GM12874 (cell line): ENCODE measurements around the gene CTNNBIP1.

Experiments
- TF ChIP-seq, protein P1 (sequence below): IDR thresholded peaks from 2 replicates; pipeline ENCODE4 v1.5.1; 2011; ENCODE audit warnings: low read depth, mild to moderate bottlenecking, control low read depth, low read length, moderate library complexity; ENCODE audit not compliant: insufficient read depth

CTNNBIP1 gene

DNA sequence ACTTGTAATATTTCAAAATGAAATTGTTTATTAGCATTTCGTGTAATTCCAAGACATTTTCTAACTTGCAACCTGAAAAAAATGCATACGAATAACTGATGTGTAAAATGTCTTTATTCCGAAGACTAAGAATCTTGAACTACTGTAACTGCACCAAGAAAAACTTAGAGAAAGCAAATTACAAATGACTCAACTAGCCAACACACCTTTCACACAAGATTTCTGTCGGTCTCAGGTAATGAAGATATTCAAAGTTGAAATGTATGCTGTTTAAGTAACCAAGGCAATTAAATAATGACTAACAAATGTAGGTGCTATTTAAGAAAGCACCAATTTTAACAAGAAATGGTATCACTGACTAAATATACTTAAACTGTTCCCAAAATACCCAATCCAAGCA is 88.4 kb downstream of the CTNNBIP1 start:
- TF ChIP-seq, protein P1, sequence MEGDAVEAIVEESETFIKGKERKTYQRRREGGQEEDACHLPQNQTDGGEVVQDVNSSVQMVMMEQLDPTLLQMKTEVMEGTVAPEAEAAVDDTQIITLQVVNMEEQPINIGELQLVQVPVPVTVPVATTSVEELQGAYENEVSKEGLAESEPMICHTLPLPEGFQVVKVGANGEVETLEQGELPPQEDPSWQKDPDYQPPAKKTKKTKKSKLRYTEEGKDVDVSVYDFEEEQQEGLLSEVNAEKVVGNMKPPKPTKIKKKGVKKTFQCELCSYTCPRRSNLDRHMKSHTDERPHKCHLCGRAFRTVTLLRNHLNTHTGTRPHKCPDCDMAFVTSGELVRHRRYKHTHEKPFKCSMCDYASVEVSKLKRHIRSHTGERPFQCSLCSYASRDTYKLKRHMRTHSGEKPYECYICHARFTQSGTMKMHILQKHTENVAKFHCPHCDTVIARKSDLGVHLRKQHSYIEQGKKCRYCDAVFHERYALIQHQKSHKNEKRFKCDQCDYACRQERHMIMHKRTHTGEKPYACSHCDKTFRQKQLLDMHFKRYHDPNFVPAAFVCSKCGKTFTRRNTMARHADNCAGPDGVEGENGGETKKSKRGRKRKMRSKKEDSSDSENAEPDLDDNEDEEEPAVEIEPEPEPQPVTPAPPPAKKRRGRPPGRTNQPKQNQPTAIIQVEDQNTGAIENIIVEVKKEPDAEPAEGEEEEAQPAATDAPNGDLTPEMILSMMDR = no peak

DNA sequence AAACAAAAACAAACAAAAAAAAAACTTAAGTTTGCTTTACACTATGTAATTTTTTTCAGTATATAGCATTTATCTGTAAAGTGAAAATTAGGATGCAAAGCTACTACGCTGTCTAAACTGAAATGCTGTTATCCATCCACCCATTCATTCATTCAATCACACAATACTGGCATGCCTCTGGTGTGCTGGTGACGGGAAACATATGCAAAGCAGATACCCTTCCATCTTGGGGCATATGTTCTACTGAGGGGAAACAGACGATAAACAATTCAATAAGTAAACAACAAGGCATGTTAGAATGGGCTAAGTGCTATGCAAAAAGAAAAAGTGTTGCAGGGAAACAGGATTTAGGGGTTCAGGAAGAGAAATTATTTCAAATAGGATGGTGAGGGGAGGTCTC is 89.5 kb downstream of the CTNNBIP1 start:
- TF ChIP-seq, protein P1 = no peak

DNA sequence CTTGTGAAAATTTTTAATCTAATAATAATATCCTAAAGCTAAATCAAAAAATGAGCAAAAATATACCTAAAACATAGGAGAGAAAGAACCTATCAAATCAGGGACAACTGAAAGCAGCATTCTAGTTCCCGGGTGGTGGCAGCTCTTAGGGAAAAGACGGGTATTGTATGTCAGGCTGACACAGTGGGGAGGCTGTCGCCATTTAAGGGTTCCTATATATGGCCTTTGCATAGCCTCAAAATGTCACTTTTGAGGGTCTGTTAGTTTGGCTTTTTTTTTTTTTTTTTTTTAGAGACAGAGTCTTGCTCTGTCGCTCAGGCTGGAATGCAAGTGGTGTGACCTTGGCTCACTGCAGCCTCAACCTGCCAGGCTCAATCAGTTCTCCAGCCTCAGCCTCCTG is 92.3 kb downstream of the CTNNBIP1 start:
- TF ChIP-seq, protein P1 = no peak

DNA sequence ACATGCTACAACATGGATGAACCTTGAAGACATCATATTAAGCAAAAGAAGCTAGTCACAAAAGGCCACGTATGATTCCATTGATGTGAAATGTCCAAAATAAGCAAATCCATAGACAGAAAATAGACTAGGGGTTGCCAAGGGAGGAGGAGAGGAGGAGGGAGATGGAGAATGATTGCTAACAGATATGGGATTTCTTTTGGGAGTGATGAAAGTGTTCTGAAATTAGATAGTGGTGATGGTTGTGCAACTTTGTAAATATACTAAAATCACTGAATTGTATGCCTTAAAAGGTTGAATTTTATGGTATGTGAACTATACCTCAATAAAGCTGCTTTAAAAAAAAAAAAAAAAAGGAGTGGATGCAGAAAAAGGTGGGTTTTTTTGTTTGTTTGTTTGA is 93.9 kb downstream of the CTNNBIP1 start:
- TF ChIP-seq, protein P1 = no peak

DNA sequence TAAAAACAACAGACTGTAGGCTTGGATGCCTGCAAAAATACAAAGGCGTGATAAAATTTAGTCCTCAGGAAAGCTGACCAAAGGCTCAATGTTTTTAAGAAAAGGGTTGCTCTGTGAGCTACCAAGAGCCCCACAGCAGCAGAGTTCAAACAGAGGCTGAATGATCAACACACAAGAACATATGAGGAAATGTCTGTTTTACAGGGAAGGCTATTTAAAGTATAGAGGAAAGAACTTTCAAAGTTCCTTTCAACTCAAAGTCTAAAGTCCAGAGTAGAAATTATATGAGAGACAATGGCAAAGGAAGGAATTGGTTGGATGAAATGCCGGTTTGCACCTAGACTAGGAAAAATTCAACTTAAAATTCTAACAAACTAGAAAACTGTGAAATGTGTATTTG is 94.9 kb downstream of the CTNNBIP1 start:
- TF ChIP-seq, protein P1 = no peak

DNA sequence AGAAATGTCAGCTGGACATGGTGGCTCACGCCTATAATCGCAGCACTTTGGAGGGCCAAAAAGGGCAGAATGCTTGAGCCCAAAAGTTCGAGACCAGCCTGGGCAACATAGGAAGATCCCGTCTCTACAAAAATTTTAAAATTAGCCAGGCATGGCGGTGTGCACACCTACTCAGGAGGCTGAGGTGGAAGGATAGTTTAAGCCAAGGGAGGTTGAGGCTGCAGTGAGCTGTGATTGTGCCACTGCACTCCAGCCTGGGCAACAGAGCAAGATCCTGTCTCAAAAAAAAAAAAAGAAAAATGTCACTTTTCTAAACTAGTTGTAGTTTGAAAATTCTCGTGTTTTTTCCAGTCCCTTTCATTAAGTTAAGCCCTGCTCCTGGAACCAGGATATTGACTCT is 95.5 kb downstream of the CTNNBIP1 start:
- TF ChIP-seq, protein P1 = no peak

DNA sequence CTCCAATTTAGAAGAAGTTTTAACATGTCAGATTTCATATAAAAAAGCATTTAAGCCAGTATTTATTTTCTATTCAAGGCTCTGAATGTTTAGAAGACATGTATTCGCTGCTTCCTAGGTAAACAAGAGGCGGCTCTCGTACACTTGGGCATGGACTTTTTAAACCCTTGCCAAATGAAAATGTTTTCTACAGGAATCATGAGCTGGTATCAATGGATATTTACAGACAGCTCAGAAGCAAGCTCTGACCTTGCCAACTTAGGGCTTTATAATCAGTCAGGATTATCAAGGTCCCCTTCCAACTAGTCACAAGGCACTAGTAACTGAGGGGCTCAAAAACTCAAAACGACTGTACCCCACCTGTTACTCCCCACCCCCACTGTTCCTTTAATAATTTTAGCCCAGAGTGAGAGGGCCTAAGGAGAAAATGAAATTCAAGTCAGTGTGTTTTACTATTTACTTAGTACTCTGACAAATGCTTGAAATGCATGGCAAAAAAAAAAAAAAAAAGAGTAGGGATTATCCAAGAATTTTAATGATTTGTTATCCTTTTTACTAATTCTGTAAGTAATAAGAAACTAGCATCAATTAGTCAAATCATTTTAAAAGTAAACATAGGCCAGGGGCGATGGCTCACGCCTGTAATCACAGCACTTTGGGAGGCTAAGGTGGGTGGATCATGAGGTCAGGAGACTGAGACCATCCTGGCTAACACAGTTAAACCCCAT is 98.7 kb downstream of the CTNNBIP1 start:
- TF ChIP-seq, protein P1 = no peak
